Renal pelvis (tissue), 4 donors: ENCODE results near the gene GNG7. TPM values are rescaled to one million over a fixed set of nuclear protein-coding genes. Genes with fewer than 3 reads are reported as not detected.
"Not testable (repeated sequence)": the region's sequence is repeated elsewhere in the genome, so short reads cannot be mapped to it uniquely, and the experiment has no call there.

Experiments used
- DNase-seq: peaks from one replicate; pipeline ENCODE4 v3.0.0-alpha.2; 2013
- polyA plus RNA-seq, 3 donors: library from polyadenylated mRNA; unstranded; fragments of 120-200 nt; gene quantifications; one replicate each; pipeline ENCODE4 v1.2.1, GENCODE V29; 2013; ENCODE audit not compliant: insufficient read length in 3 of 3

Gene GNG7
- polyA plus RNA-seq, 3 donors = 6.5 to 7.3 (median 6.8) TPM

DNA sequence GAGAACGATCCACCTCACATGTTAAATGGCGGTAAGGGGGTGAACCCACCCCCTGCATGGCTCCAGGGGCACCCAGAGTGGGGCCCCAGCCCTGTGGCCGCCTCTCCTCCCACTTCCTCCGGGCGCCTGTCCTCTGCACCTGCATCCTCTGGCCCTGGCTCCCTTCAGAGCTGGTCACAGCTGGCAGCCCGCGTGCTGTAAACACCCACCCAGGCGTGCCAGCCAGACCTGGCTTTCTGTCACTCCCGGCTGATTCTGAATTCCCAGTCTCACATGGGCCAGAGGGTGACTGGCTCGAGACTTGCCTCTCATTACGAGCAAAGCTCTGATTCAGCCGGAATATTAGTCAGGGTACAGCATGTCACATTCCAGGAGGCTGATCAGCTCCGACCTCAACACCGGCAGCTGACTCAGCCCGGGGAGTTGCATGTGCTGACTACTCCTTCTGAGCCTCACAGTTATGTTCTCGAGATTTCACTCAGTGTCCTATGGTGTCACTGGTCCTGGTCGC, 75.1 kb downstream of the GNG7 start:
- DNase-seq = peak; percentile 85

DNA sequence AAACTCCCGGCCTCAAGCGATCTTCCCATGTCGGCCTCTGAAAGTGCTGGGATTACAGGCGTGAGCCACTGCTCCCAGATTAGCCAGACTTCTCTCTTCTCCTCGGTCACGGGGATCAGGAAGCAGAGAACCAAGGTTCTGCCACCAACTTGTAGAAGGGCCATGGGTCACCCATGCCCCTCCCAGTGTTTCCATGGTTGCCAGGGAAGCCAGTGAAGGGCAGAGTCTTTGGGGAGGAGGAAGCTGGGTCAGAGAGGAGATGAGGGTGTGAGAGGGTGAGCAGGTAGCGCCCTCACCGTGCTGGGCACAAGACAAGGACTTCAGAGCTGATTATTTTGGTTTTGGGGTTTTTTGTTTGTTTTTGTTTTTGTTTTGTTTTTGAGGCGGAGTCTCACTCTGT, 77.1 kb downstream of the GNG7 start:
- no peak for DNase-seq

GRCh38 chr19:2624537-2625091, 77.9 kb downstream of the GNG7 start:
- no peak for DNase-seq

DNA sequence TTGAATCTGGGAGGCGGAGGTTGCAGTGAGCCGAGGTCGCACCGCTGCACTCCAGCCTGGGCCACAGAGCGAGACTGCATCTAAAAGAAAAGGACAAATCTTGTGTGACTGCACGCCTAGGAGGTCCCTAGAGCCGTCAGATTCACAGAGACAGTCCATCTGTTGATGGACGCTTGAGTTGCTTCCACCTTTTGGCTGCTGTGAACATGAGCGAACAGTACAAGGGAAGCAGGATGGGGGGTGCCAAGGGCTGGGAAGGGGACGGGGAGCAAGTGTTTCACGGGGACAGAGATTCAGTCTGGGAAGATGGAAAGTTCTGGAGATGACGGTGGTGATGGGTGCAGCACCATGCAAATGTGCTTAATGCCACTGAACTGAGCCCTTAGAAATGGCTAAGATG, 78.7 kb downstream of the GNG7 start:
- no peak for DNase-seq

- not testable (repeated sequence) for DNase-seq
These were observed 80.0 kb downstream of the GNG7 start for GRCh38 chr19:2622371-2622961.

GRCh38 chr19:2619076-2619475, 83.4 kb downstream of the GNG7 start:
- no peak for DNase-seq

- DNase-seq = no peak
These were observed 83.9 kb downstream of the GNG7 start for GRCh38 chr19:2618611-2619010.

DNA sequence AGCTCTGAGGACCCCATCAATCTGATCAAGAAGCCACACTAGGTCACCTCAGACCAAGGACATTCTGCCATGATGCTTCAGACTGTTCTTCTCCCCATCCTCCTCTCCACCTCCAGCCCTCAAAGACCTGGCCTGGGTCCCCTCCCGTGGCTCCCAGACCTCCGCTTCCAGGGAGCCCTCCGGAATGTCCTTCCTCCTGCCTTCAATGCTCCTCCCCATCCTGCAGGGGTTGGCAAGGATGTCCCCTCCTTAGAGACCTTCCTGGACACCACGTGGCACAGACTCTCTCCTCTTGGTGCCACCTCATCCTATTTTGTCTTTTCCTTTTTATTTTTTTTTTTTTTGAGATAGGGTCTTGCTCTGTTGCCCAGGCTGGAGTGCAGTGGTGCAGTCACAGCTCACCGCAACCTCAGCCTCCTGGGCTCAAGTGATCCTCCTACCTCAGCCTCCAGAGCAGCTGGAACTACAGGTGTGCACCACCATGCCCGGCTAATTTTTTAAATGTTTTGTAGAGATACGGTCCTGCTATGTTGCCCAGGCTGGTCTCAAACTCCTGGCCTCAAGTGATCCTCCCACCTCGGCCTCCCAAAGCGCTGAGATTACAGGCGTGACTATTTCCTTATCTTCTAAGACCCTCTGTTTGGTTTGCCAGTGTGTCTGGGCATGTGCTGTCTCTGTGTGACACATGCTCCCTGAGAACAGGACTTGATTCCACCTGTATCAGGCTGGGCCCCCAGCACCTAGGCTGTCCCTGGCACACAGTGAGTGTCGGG, 84.9 kb downstream of the GNG7 start:
- no peak for DNase-seq

DNA sequence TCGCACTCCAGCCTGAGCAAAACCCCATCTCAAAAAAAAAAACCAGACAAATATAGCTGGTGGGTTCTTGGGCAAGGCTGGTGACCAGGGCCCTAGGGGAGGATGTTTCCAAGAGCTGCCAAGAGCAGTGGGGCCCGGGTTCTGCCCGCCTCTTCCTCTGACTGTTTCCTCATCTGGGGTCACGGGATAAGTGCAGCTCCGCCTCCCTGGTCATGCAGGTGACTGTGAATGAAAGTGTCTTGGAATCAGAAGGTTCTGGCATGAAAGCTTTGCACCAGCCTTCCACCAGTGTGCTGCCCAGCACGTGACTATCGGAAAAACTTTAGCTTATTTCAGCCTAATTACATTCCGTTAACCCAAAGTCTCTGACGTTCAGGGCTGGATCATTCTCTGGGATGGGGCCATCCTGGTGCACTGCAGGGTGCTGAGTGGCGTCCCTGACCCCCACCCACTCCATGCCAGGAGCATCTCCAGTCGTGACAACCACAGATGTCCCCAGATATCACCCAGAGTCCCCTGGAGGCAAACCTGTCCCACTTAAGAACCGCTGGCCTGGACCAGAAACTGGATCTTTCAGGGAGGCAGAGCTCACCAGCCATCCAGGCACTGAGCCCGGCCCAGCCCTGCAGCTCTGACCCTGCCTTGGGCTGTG, 85.6 kb downstream of the GNG7 start:
- DNase-seq = no peak

- DNase-seq = no peak
These were observed 86.7 kb downstream of the GNG7 start for GRCh38 chr19:2615782-2616181.

- DNase-seq = no peak
These were observed 88.8 kb downstream of the GNG7 start for GRCh38 chr19:2613507-2614295.

DNA sequence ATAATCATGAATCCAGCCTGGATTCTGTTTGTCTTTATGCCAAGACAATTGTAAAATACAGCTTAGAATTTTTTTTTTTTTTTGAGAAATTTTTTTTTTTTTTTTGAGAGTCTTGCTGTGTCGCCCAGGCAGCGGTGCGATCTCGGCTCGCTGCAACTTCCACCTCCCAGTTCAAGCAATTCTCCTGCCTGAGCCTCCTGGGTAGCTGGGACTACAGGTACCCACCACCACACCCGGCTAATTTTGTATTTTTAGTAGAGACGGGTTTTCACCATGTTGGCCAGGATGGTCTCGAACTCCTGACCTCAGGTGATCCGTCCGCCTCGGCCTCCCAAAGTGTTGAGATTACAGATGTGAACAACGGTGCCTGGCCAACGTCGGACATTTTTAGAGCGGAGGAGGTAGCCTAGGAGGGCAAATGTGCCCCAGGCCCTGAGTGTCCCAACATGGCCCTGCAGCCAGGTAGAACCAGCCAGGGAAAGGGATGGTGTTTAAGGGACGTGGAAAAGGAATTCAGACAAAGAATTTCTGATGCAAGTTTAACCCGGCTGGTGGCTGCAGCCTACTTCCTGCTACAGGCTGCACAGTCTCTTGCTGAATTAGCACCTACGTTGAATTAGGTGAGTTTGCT, 89.8 kb downstream of the GNG7 start:
- DNase-seq = no peak

DNA sequence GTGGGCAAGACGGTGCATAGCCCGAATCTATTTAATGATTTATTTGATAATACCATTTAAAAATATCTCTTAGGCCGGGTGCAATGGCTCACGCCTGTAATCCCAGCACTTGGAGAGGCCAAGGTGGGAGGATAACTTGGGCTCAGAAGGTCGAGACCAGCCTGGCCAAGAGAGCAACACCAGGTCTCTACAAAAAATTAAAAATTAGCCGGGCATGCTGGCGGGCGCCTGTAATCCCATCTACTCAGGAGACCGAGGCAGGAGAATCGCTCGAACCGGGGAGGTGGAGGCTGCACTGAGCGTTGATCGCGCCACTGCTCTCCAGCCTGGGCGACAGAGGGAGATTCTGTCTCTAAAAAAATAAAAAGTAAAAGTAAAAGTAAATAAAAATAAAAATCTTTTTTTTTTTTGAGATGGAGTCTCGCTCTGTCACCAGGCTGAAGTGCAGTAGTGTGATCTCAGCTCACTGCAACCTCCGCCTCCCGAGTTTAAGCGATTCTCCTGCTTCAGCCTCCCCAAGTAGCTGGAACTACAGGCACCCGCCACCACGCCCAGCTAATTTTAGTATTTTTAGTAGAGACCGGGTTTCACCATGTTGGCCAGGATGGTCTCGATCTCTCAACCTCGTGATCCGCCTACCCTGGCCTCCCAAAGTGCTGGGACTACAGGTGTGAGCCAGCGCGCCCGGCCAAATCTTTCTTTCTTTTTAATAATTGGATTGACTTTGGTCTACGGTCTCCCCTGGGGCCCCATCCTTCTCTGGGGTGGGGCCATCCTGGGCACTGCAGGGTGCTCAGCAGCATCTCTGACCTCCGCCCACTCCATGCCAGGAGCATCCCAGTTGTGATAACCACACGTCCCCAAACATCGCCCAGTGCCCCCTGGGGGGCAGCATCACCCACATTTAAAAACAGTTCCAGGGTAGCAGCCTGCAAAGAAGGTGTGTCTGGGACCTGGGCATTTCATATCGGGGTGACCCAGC, 90.7 kb downstream of the GNG7 start:
- DNase-seq = no peak

DNA sequence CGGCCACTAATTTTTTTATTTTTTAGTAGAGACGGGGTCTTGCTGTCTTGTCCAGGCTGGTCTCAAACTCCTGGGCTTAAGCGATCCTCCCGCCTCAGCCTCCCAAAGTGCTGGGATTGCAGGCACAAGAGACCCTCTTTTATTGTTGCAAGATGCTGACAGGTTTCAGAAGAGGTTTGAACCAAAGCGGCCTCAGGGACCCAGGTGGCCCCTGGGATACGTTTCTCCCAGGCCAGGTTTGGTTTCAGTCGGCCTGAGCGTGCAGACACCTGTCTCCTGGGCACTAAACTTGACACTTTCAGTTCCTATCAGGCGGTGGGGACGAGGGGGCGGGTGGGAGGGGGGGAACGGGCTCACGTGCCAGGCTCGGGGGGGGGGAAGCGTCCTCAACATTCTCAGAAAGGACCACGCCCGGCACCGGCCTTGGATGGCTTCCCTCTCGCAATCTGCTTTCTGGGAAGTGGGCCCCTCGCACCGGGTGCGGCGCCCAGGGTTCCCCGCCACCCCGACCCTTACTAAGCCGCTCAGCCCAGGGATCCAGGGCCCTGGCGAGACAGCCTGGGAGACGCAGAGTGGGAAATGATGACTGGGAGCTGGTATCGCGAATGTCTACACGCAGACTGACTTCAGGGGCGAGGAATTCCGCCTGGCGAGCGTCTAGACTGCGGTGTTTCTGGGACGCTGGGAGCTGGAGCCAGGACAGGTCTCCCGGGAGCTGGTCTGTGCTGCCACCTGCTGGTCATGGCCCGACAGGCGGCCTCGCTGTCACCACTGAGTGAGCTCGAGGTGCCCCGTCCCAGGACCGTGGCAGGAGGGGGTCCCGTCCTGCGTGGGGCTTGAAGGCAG, 91.6 kb downstream of the GNG7 start:
- DNase-seq = peak; percentile 86

- no peak for DNase-seq
These were observed 92.9 kb downstream of the GNG7 start for GRCh38 chr19:2609389-2610116.

- not testable (repeated sequence) for DNase-seq
These were observed 93.5 kb downstream of the GNG7 start for GRCh38 chr19:2609034-2609388.

- no peak for DNase-seq
These were observed 93.9 kb downstream of the GNG7 start for GRCh38 chr19:2608602-2608922.

DNA sequence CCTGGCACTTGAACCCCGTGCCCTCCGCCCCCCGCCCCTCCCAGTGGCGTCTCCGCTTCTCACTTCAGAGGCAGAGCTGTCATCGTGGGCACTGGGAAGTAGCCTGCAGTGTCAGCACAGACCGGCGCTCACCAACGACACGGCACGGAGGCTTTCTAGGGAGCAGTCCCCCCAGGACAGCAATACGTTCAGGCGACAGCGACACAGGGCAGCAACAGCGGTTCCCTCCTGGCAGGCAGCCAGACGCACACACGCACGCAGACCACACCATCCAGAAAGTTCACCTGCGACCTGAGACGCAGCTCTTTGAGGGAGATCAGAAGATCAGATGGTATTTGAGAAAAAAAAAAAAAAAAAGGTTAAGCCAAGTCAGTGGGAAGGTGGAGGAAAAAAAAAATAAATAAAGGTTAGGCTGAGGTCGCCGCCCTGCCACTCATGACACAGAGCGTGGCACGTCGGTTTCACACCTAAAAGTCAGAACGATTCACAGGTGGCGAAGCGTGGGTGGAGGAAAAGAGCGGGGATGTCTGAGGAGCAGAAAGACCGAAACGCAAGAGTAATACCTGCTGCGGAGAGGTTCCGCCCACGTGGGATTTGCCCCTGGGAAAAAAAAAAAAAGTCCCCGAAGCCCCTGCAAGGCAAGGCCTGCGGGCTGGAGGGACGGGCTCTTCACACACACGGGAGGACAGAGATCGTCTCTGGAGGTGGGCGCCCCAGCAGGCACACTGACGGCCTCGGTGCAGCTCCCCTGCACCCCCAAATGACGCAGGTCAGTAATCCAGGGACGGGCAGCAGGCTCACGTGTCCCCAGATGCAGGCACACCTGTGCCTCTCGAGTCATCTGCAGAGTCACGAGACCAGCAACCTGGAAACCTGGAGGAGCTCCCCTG, 94.5 kb downstream of the GNG7 start:
- DNase-seq = no peak
